Measurements from ENCODE around the gene MAPK10. TPM values are rescaled to one million over a fixed set of nuclear protein-coding genes. Genes with fewer than 3 reads are reported as not detected.
"Not testable (repeated sequence)": the region's sequence is repeated elsewhere in the genome, so short reads cannot be mapped to it uniquely, and the experiment has no call there.

The MAPK10 gene
- total RNA-seq, 4 donors from 2014 or later = 4.5 to 13.7 (median 9.8) TPM

DNA sequence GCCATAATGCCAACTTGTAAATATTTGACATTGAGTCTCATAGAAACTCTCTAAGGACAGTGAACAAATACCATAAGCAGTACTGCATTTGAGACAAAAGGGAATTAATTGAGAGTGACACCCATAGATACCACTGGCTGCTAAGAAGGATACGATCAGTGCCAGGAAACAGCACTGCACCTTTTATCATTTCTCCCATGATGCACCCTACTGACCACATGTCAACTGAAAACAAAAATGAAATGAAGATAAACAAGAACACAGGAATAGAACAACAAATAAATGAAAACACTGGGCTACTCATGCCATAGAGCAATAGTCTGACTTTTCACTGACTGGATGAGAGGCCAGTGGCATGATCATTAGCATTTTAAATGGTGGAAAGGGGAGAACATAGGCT, 270.8 kb downstream of the MAPK10 start:
- intact Hi-C loops (cut with DNase I) = no loop called here
- H3K36me3 ChIP-seq = no peaks in the 10 kb centered on the region

DNA sequence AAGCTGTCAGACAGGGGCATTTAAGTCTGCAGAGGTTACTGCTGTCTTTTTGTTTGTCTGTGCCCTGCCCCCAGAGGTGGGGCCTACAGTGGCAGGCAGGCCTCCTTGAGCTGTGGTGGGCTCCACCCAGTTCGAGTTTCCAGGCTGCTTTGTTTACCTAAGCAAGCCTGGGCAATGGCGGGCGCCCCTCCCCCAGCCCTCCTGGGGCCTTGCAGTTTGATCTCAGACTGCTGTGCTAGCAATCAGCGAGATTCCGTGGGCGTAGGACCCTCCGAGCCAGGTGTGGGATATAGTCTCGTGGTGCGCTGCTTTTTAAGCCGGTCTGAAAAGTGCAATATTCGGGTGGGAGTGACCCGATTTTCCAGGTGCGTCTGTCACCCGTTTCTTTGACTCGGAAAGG, 284.1 kb downstream of the MAPK10 start:
- H3K36me3 ChIP-seq; H3K4me1 ChIP-seq; H3K9me3 ChIP-seq; H3K27me3 ChIP-seq; intact Hi-C loops (cut with DNase I); DNase-seq (ENCODE audit: extremely low spot score); H3K27ac ChIP-seq (replicated peaks in 1 of 4); H3K4me3 ChIP-seq: not testable (repeated sequence)
- WGBS = 97% methylated on average over 10 of the region's 15 CpGs

More for the DNA sequence above, 270.8 kb downstream of the MAPK10 start:
- 95% methylated on average over 1 of the region's 1 CpG for WGBS
- Histone ChIP-seq H3K9me3 (no peaks in the 10 kb centered on the region), H3K4me1 (peaks cover 0 to 10% (median 0%) of the 10 kb centered on the region in 4 donors), H3K27ac (replicated peaks in 1 of 4) (no peak overlapping the region), H3K4me3 (no peak overlapping the region), H3K27me3 (no peaks in the 10 kb centered on the region)
- no peak for DNase-seq (ENCODE audit: extremely low spot score)
- TF ChIP-seq EP300 (IDR thresholded peaks at IDR 0.05) (no peak), POLR2A (IDR thresholded peaks at IDR 0.05; ENCODE audit: low read depth) (no peak), POLR2AphosphoS5 (IDR thresholded peaks at IDR 0.05) (no peak)
- TF ChIP-seq, protein P1, sequence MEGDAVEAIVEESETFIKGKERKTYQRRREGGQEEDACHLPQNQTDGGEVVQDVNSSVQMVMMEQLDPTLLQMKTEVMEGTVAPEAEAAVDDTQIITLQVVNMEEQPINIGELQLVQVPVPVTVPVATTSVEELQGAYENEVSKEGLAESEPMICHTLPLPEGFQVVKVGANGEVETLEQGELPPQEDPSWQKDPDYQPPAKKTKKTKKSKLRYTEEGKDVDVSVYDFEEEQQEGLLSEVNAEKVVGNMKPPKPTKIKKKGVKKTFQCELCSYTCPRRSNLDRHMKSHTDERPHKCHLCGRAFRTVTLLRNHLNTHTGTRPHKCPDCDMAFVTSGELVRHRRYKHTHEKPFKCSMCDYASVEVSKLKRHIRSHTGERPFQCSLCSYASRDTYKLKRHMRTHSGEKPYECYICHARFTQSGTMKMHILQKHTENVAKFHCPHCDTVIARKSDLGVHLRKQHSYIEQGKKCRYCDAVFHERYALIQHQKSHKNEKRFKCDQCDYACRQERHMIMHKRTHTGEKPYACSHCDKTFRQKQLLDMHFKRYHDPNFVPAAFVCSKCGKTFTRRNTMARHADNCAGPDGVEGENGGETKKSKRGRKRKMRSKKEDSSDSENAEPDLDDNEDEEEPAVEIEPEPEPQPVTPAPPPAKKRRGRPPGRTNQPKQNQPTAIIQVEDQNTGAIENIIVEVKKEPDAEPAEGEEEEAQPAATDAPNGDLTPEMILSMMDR (IDR thresholded peaks at IDR 0.05) = no peak

DNA sequence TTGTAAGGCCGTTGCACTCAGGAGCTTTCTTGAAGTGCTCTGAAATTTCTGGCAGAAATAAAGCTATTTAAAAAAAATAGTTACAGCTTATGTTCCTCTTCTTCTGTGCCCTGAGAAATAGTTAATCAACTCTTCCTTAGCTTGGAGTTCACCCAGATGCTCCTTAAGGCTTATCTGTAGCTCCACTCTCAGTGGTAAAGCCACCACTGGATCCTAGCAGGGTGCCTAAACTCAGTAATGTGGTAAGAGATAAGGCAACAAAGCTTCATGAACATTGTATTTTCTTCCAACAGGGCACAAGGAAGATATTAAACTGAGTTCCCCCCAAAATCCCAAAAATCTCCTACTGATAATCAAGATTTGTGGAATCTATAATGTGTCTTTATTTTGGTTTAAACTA, 299.5 kb downstream of the MAPK10 start:
- 93% methylated on average over 1 of the region's 1 CpG for WGBS
- DNase-seq (ENCODE audit: extremely low spot score) = no peak

DNA sequence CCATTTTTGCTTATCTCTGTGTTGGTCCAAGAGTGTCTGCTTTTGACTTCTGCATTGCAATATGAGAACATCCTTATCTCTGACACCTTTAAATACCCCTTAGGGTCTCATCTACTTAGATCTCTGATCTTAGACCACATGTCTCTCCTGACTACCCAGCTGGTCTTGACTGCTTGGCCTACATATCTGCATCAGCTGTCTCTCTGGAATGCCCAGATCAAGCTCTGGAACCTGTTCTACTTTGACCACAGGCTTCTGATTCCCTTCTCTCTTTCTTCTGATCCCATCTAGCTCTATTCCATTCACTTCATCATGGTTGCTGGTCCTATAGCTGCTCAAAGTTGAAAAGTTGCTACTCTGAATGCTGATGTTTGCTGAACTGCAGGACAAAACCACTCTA, 301.2 kb downstream of the MAPK10 start:
- intact Hi-C loops (cut with DNase I) = no loop called here
- TF ChIP-seq EP300 (IDR thresholded peaks at IDR 0.05) = no peak
- TF ChIP-seq POLR2AphosphoS5 (IDR thresholded peaks at IDR 0.05) = no peak
- TF ChIP-seq POLR2A (IDR thresholded peaks at IDR 0.05; ENCODE audit: low read depth) = no peak
- TF ChIP-seq, protein P1 (IDR thresholded peaks at IDR 0.05) = no peak

More for the DNA sequence above, 299.5 kb downstream of the MAPK10 start:
- H3K27ac ChIP-seq (replicated peaks in 1 of 4) = no peak overlapping the region
- TF ChIP-seq, protein P1 (IDR thresholded peaks at IDR 0.05) = no peak
- TF ChIP-seq POLR2A (IDR thresholded peaks at IDR 0.05; ENCODE audit: low read depth) (no peak), POLR2AphosphoS5 (IDR thresholded peaks at IDR 0.05) (no peak), EP300 (IDR thresholded peaks at IDR 0.05) (no peak)
- H3K4me3 ChIP-seq = no peak overlapping the region
- H3K9me3 ChIP-seq = no peaks in the 10 kb centered on the region
- intact Hi-C loops (cut with DNase I) = no loop called here
- no peaks in the 10 kb centered on the region for H3K4me1 ChIP-seq
- peaks cover 0 to 5% (median 0%) of the 10 kb centered on the region in 4 donors for H3K36me3 ChIP-seq
- H3K27me3 ChIP-seq = no peaks in the 10 kb centered on the region

DNA sequence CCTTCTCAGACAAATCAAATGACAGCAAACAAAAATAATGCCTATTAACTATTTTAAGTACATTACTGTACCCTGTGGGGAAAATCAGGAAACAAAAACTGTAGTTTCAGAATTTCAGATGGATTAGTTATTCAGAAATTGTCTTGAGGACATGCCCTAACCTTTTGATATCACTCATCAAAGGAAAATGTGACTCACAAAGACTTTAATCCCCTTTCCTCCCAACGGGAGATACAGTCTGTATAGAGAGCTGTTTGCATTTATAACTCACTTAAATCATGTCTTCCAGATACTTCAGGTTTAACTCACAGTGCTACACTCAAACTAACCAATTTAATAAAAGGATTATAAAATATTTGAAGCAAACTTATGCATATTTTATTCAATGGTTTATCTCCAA, 304.0 kb downstream of the MAPK10 start:
- no peak for DNase-seq (ENCODE audit: extremely low spot score)
- no peaks in the 10 kb centered on the region for H3K4me1 ChIP-seq
- WGBS = 25% methylated on average over 1 of the region's 1 CpG
- no peaks in the 10 kb centered on the region for H3K9me3 ChIP-seq
- no peak overlapping the region for H3K27ac ChIP-seq (replicated peaks in 1 of 4)
- H3K27me3 ChIP-seq = no peaks in the 10 kb centered on the region
- TF ChIP-seq POLR2AphosphoS5 (IDR thresholded peaks at IDR 0.05) = no peak
- TF ChIP-seq, protein P1 (IDR thresholded peaks at IDR 0.05) = no peak
- no peaks in the 10 kb centered on the region for H3K36me3 ChIP-seq
- no peak overlapping the region for H3K4me3 ChIP-seq
- intact Hi-C loops (cut with DNase I) = no loop called here

More for the DNA sequence above, 301.2 kb downstream of the MAPK10 start:
- no peaks in the 10 kb centered on the region for H3K4me1 ChIP-seq
- H3K27ac ChIP-seq (replicated peaks in 1 of 4) = no peak overlapping the region
- no peak overlapping the region for H3K4me3 ChIP-seq
- no peaks in the 10 kb centered on the region for H3K36me3 ChIP-seq
- H3K27me3 ChIP-seq = no peaks in the 10 kb centered on the region
- no peak for DNase-seq (ENCODE audit: extremely low spot score)
- H3K9me3 ChIP-seq = no peaks in the 10 kb centered on the region
